Natural killer cell (primary cell): ENCODE results near the gene FRS2. TPM values are rescaled to one million over a fixed set of nuclear protein-coding genes. Genes with fewer than 3 reads are reported as not detected.

Experiments
- ATAC-seq, 3 donors: fragments of 150-1000 bp in 2 of 3; fragments of 200-7000 bp in 1 of 3; cut with Tn5 transposase; 1 replicate in 1 of 3; 2 replicates in 2 of 3; pipeline ENCODE4 v1.10.0; 2021; ENCODE audit warnings: mild to moderate bottlenecking in 2 of 3, moderate library complexity in 2 of 3
- DNase-seq, 2 donors: peaks; one replicate each; pipeline versions ENCODE4 v3.0.0 to v3.0.0-alpha.2; 2013 to 2021; ENCODE audit warnings: mixed read lengths in 1 of 2
- H3K27ac ChIP-seq: one replicate; pipeline ENCODE4 v1.5.1; 2013; ENCODE audit warnings: mild to moderate bottlenecking, low read length
- H3K27me3 ChIP-seq: one replicate; pipeline ENCODE4 v1.6.1; 2013; ENCODE audit warnings: low read length; ENCODE audit not compliant: control insufficient read depth, insufficient read depth
- H3K36me3 ChIP-seq: one replicate; pipeline ENCODE4 v1.6.1; 2013; ENCODE audit warnings: low read length; ENCODE audit not compliant: control insufficient read depth, insufficient read depth
- H3K4me1 ChIP-seq: one replicate; pipeline ENCODE4 v1.6.1; 2013; ENCODE audit warnings: low read length; ENCODE audit not compliant: control insufficient read depth, insufficient read depth
- H3K4me3 ChIP-seq: one replicate; pipeline ENCODE4 v1.5.1; 2013; ENCODE audit warnings: low read length
- H3K9me3 ChIP-seq: one replicate; pipeline ENCODE4 v1.6.1; 2013; ENCODE audit warnings: low read length; ENCODE audit not compliant: control insufficient read depth, insufficient read depth
- H3K27ac Mint-ChIP-seq, 2 donors: one replicate each; pipeline ENCODE4 v1.8.0; 2022; ENCODE audit warnings: mild to moderate bottlenecking in 2 of 2, mixed read lengths in 2 of 2, moderate library complexity in 1 of 2
- H3K27me3 Mint-ChIP-seq, 2 donors: one replicate each; pipeline ENCODE4 v1.8.0; 2022; ENCODE audit warnings: low read depth in 2 of 2, mixed read lengths in 2 of 2
- H3K36me3 Mint-ChIP-seq: one replicate; pipeline ENCODE4 v1.8.0; 2022; ENCODE audit warnings: mixed read lengths
- H3K4me1 Mint-ChIP-seq, 2 donors: one replicate each; pipeline ENCODE4 v1.8.0; 2022; ENCODE audit warnings: mixed read lengths in 2 of 2
- H3K4me3 Mint-ChIP-seq: one replicate; pipeline ENCODE4 v1.8.0; 2022; ENCODE audit warnings: mild to moderate bottlenecking, moderate library complexity, mixed read lengths
- H3K9me3 Mint-ChIP-seq, 2 donors: one replicate each; pipeline ENCODE4 v1.8.0; 2022; ENCODE audit warnings: mixed read lengths in 2 of 2
- CTCF ChIP-seq: fragments of 200-600 bp; IDR thresholded peaks from one replicate; pipeline ENCODE4 v1.8.0; 2022; ENCODE audit warnings: antibody characterized with exemption
- WGBS: methylation state at CpG from one replicate; pipeline ENCODE4 v1.1.7; 2013; ENCODE audit warnings: missing lambda C conversion rate; ENCODE audit not compliant: insufficient coverage; 5-methylcytosine and 5-hydroxymethylcytosine counted together
- intact Hi-C: fragments of 100-400 bp; cut with micrococcal nuclease; formaldehyde crosslinking; loops from one replicate; pipeline ENCODE4 v1.14.2; 2022
- total RNA-seq, 4 donors: library from RNA; stranded (reverse); fragments of 120-200 nt in 1 of 4; gene quantifications; one replicate each; pipeline versions ENCODE4 v1.2.3 to v1.2.4, GENCODE V29; 2013 to 2022

Gene FRS2
- total RNA-seq, 3 donors from 2014 or later (not counting 1 experiment from before 2014, with no cell fraction given), result 25.6 to 33.8 (median 28.2) TPM

- Histone ChIP-seq H3K9me3 (no peaks in the 10 kb centered on the region), H3K27ac (no peak overlapping the region), H3K36me3 (peaks cover 44% of the 10 kb centered on the region), H3K4me1 (no peaks in the 10 kb centered on the region), H3K4me3 (no peak overlapping the region), H3K27me3 (no peaks in the 10 kb centered on the region)
- intact Hi-C loops, result loop anchor here (1.0 to 2.0 kb wide), 4 partner anchors 100 to 416 kb away; partner anchors contain the start of gene FRS2
- peak; percentile 73 to 95 (median 92) for ATAC-seq
- Mint-ChIP-seq H3K9me3 (no peaks in the 10 kb centered on the region), H3K27ac (peak overlapping the region; percentile 34 to 73), H3K4me3 (no peak overlapping the region), H3K4me1 (peaks cover 4 to 8% of the 10 kb centered on the region in 2 donors), H3K36me3 (peaks cover 18% of the 10 kb centered on the region), H3K27me3 (no peaks in the 10 kb centered on the region)
- 71% methylated on average over 4 of the region's 6 CpGs for WGBS
- TF ChIP-seq CTCF, result peak; percentile 81
- peak; percentile 22 to 87 for DNase-seq
Observed at GRCh38 chr12:69570545-69571399, 100.6 kb downstream of the FRS2 start.

- peaks cover 31% of the 10 kb centered on the region for H3K36me3 ChIP-seq
- no peak overlapping the region for H3K27ac Mint-ChIP-seq
Observed at GRCh38 chr12:69575346-69575745, 105.2 kb downstream of the FRS2 start.

GRCh38 chr12:69578283-69578682 lies 108.1 kb downstream of the FRS2 start:
- no CpG with 5 or more reads among the region's 2 CpGs for WGBS
- H3K27ac Mint-ChIP-seq, result no peak overlapping the region
- H3K36me3 ChIP-seq, result peaks cover 17% of the 10 kb centered on the region
- H3K27me3 ChIP-seq, result no peaks in the 10 kb centered on the region
- ATAC-seq, result no peak
- intact Hi-C loops, result no loop called here
- no peaks in the 10 kb centered on the region for H3K9me3 ChIP-seq
- H3K4me1 Mint-ChIP-seq, result no peaks in the 10 kb centered on the region
- no peak overlapping the region for H3K27ac ChIP-seq
- peaks cover 21% of the 10 kb centered on the region for H3K36me3 Mint-ChIP-seq
- no peak for TF ChIP-seq CTCF
- H3K4me3 ChIP-seq, result no peak overlapping the region
- no peaks in the 10 kb centered on the region for H3K27me3 Mint-ChIP-seq
- no peak overlapping the region for H3K4me3 Mint-ChIP-seq
- H3K9me3 Mint-ChIP-seq, result no peaks in the 10 kb centered on the region
- no peaks in the 10 kb centered on the region for H3K4me1 ChIP-seq
- DNase-seq, result no peak

More at GRCh38 chr12:69575346-69575745, 105.2 kb downstream of the FRS2 start:
- intact Hi-C loops, result no loop called here
- H3K27me3 Mint-ChIP-seq, result no peaks in the 10 kb centered on the region
- H3K27me3 ChIP-seq, result no peaks in the 10 kb centered on the region
- no peaks in the 10 kb centered on the region for H3K4me1 ChIP-seq
- TF ChIP-seq CTCF, result no peak
- WGBS, result 100% methylated on average over 3 of the region's 3 CpGs
- no peaks in the 10 kb centered on the region for H3K9me3 Mint-ChIP-seq
- no peak for DNase-seq
- ATAC-seq, result no peak
- H3K4me3 Mint-ChIP-seq, result no peak overlapping the region
- no peaks in the 10 kb centered on the region for H3K4me1 Mint-ChIP-seq
- peaks cover 21% of the 10 kb centered on the region for H3K36me3 Mint-ChIP-seq
- H3K9me3 ChIP-seq, result no peaks in the 10 kb centered on the region
- H3K4me3 ChIP-seq, result no peak overlapping the region
- H3K27ac ChIP-seq, result no peak overlapping the region
